ENCODE results near the gene CBX8. TPM values are rescaled to one million over a fixed set of nuclear protein-coding genes. Genes with fewer than 3 reads are reported as not detected.

The CBX8 gene
- total RNA-seq, 1 donor from 2014 or later: 5.3 TPM

DNA sequence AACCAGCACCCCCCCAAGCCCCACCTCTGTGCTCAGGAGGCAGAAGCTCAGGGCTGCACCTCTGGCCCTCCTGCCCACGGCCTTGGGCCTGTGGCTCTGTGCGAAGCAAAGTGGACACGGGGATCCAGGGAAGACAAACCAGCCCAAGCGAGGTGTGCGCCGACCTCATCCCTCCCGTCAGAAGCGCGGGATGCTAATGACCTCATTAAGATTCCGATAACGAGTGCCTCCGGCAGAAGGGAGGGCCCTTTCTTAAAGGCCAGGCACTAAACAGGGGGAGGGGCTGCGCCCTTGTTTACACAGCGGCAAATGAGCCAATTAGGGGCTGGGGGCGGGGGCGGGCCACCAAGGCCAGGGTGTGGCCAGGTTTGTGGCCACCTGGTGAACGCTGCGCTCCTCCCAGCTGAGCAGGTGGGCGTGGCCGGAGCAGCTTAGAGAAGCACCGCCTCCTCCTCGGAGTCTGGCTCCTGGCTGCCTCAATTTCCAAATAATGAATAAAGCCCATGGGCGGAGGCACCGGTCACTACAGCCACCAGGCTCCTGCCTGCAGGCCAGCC, 39.2 kb upstream of the CBX8 start:
- no peak for DNase-seq (ENCODE audit: low read depth)

- no peak for DNase-seq (ENCODE audit: low read depth)
Observed at GRCh38 chr17:79835470-79835899, 38.6 kb upstream of the CBX8 start.

DNA sequence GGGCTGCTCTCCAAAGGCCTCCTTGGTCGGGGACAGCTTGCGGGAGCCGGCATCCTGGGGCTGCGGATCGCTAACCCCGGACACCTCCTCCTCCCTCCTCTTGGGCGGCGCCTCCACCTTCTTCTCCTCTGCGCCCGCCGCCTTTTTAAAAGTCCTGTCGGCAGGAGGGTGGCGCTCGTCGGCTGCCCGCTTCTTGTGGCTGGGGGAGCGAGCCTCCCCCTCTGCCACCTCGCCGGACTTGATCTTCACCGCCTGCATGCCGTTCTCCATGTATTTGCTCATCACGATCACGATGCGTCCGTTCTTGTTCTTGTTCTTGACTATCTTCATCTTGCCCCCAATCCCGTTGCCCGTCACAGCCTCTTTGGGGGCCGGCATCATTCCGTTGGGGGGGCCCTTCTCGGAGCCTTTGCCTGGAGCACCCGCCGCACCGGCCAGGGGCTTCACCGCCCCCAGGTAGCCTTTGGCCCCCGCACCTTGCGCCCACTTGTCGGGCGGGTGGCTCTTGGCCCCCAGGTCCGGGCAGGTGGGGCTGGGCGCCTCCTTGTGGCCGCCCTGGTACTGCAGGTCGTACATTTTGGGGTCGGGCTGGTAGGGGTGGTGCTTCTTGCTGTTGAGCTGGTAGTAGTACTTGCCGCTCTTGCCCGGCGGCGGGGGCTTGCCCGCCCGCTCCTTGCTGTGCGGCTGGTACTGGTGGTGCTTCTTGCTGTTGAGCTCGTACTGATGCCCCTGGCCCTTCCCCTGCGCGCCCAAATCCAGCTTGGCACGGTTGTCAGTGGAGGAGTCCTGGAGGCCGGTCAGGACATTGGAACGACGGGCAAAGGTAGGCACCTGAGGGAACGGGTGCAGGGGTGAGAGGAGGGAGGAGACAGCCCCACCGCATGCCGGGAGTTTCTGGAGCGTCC, 37.9 kb upstream of the CBX8 start:
- DNase-seq (ENCODE audit: low read depth): no peak

GRCh38 chr17:79833744-79834564, 37.1 kb upstream of the CBX8 start:
- DNase-seq (ENCODE audit: low read depth): no peak

GRCh38 chr17:79833110-79833450, 36.2 kb upstream of the CBX8 start:
- no peak for DNase-seq (ENCODE audit: low read depth)

DNA sequence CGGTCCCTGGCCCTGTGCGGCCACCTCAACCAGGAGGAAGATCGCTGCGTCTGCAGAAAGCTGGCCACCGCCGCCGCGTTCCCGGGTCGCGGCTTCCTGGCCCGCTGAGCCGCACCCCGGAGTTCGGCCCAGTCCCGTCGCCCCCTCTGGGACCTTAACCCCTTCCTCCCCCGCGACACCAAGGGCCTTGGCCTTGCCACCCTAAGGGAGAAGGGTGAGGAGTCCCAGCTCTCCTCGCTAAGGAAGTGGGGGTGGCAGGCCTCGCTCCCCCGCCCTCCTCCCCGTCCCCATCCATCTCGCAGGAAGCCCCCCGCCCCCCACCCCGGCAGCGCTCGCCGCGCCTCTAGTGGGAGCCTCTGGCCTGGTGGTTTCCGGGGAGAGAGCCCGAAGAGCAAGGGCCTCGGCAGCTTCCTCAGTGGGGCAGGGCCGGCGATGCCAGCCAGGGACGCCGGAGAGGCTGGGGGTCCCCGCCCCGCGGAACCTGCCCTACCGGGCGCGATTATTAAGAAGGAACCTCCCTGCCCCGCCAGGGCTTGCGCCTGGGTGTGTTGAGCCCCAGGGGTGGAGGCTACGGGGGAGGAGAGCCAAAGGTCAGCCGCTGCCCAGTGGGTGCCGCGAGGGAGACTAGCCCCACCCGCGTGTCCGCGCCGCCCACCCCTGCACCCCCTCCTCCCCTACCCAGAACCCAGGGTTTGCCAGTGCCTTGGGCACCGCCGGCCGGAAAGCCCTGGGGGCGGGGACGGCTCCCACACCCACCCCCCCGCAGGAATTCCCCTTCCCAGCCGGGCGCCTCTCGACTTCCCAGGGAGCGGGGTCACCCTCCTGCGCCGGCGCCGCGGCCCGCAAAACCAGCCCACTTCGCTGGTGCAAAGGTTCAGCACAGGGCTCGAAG, 35.6 kb upstream of the CBX8 start:
- no peak for DNase-seq (ENCODE audit: low read depth)

- DNase-seq (ENCODE audit: low read depth): no peak
Observed at GRCh38 chr17:79831265-79832217, 34.7 kb upstream of the CBX8 start.

GRCh38 chr17:79830763-79831264, 33.9 kb upstream of the CBX8 start:
- no peak for DNase-seq (ENCODE audit: low read depth)

- no peak for DNase-seq (ENCODE audit: low read depth)
Observed at GRCh38 chr17:79830303-79830702, 33.4 kb upstream of the CBX8 start.

- DNase-seq (ENCODE audit: low read depth): no peak
Observed at GRCh38 chr17:79829457-79829856, 32.6 kb upstream of the CBX8 start.

DNA sequence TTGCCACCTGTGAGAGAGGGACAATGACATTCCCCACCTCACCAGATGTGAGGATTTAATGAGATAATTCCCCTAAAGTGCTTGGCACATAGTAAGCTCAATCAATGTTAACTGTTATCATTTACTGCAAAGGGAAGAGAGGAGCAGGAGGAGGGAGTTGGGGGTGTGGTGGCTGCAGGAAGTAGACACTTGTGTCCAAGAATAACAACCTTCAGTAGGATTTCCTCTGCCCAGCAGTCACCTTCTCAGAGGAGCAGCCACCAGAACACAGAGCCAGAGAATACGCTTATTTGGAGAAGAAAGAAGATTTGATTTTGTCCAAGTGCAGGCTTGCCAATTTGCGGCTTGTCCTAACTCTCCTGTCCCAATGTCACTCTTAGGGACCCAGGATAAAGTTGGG, 32.1 kb upstream of the CBX8 start:
- no peak for DNase-seq (ENCODE audit: low read depth)

- no peak for DNase-seq (ENCODE audit: low read depth)
Observed at GRCh38 chr17:79826841-79827578, 30.1 kb upstream of the CBX8 start.

GRCh38 chr17:79826204-79826680, 29.4 kb upstream of the CBX8 start:
- DNase-seq (ENCODE audit: low read depth): no peak

GRCh38 chr17:79825580-79825921, 28.7 kb upstream of the CBX8 start:
- no peak for DNase-seq (ENCODE audit: low read depth)

DNA sequence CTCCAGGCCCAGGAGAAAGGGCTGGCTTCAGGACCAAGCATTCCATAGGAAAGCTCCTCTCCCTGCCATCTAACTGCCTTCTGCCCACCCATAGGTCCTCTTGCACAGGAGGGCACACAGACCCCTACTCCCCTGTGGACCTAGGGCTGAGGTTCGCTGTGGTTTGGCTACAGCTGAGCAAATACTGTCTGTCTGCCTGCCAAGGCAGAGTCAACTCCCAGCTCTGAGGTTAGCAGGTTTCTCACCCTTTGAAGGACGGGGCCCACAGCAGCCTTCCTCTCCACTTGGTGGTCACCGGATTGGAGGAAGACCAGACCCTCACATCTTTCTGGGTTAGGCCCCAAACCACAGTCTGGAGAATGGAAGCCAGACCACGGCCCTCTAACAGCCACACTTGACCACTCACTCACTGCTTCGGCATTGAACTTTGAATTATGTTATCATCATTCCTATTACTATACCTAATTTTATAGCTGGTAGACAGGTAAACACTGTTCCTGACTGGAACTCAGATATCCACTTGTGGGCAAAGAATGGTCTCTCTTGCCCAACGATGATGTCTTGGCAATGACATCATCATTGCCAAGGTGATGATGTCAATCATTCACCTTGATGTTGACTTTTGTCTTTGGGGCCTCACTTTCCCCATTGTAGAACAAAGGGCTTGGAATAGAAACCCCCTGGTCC, 28.2 kb upstream of the CBX8 start:
- DNase-seq (ENCODE audit: low read depth): no peak

GRCh38 chr17:79824234-79824633, 27.4 kb upstream of the CBX8 start:
- no peak for DNase-seq (ENCODE audit: low read depth)

- DNase-seq (ENCODE audit: low read depth): no peak
Observed at GRCh38 chr17:79822583-79823124, 25.8 kb upstream of the CBX8 start.

Measured in myocyte (in vitro differentiated cells).